Gastrocnemius medialis (tissue), 4 donors: ENCODE data around the gene EHBP1L1.
A peak's percentile ranks its signal among the peaks of the same experiment; 100 is the strongest.

Source experiments
- CTCF ChIP-seq, 5 experiments: fragments of 450-650 bp in 3 of 5; fragments of 200-600 bp in 2 of 5; sonication (generic) in 2 of 5; IDR thresholded peaks in 4 of 5; conservative IDR thresholded peaks in 1 of 5; 1 replicate in 4 of 5; 2 replicates in 1 of 5; pipeline ENCODE4 v1.5.1; 2016 to 2019; ENCODE audit warnings: antibody characterized with exemption in 5 of 5, mild to moderate bottlenecking in 3 of 5, moderate library complexity in 3 of 5
- POLR2A ChIP-seq, 2 donors: fragments of 450-650 bp; IDR thresholded peaks; one replicate each; pipeline ENCODE4 v1.6.1; 2017; ENCODE audit warnings: antibody characterized with exemption in 2 of 2, mild to moderate bottlenecking in 2 of 2, moderate library complexity in 2 of 2

GRCh38 chr11:65575568-65576231, at the start of gene EHBP1L1:
- TF ChIP-seq CTCF (IDR thresholded peaks at IDR 0.05 in 4 of 5, conservative IDR thresholded peaks at IDR 0.05 in 1 of 5) = no peak
- peak; percentile 82 to 85 for TF ChIP-seq POLR2A (IDR thresholded peaks at IDR 0.05)
